ENCODE measurements around the gene SDC3. TPM values are rescaled to one million over a fixed set of nuclear protein-coding genes. Genes with fewer than 3 reads are reported as not detected.

SDC3 gene
- total and polyA plus RNA-seq, 2 of the 8 experiments (the other 6 are each of a cell fraction or from before 2014, with no cell fraction given): 7.0 to 27.0 TPM

DNA sequence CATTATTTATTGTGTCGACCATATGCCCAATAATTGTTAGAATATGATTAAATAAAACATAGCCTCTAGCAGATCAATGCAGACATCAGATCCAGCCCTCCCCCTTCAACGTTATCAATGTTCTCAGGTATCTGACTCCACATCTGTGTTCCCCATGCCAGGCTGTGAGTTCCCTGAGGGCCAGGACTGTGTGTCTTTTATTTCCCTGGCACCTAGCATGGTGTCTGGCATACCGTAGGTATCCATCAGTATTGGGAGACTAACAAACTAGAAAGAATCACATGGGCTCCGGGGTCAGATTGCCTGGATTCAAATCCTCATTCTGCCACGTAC is 48.3 kb downstream of the SDC3 start:
- H3K27ac ChIP-seq (ENCODE audit: low read depth, low read length): no peak overlapping the region
- H3K23me2 ChIP-seq (ENCODE audit: low read depth, low read length): peaks cover 1% of the 10 kb centered on the region; the same call in 1 of the 2 replicates
- no peaks in the 10 kb centered on the region for H3K27me3 ChIP-seq (replicated peaks in 1 of 4; ENCODE audit: control insufficient read depth in 3 of 4, extremely low read depth in 1 of 4, insufficient read depth in 3 of 4, low read length in 3 of 4)
- H2BK20ac ChIP-seq (ENCODE audit: low read length): no peak overlapping the region
- no peaks in the 10 kb centered on the region for H3K36me3 ChIP-seq (ENCODE audit: control insufficient read depth in 2 of 4, insufficient read depth in 4 of 4, low read length in 3 of 4)
- ChIA-PET POLR2A (ENCODE audit: partially characterized antibody) (no interaction called here), CTCF (ENCODE audit: partially characterized antibody) (interaction anchor here (1.4 to 4.7 kb wide), 3 partner anchors 50 to 69 kb away, joined by 5 to 22 read pairs (median 6); no protein-coding TSS in a partner anchor)
- H3K23ac ChIP-seq (ENCODE audit: insufficient read length): no peak overlapping the region
- no peaks in the 10 kb centered on the region for H3K9me3 ChIP-seq (ENCODE audit: insufficient read depth in 2 of 2, low read depth in 1 of 2, low read length in 1 of 2)
- H3K4ac ChIP-seq (replicated peaks; ENCODE audit: insufficient read length, low read depth, low read length): no peak overlapping the region
- H3K4me3 ChIP-seq (ENCODE audit: extremely low read depth in 1 of 4, insufficient read depth in 2 of 4, low read depth in 3 of 4, low read length in 4 of 4): no peak overlapping the region
- no peak overlapping the region for H2AFZ ChIP-seq (ENCODE audit: low read length)
- no peak overlapping the region for H3K18ac ChIP-seq (ENCODE audit: extremely low read depth, low read length)
- no peaks in the 10 kb centered on the region for H4K20me1 ChIP-seq (replicated peaks in 1 of 2; ENCODE audit: control insufficient read depth in 1 of 2, insufficient read depth in 2 of 2, low read length in 2 of 2)
- FAIRE-seq (no peak), DNase-seq (ENCODE audit: low read depth in 1 of 2, low spot score in 2 of 2) (no peak)
- H2BK12ac ChIP-seq (ENCODE audit: low read depth, low read length): no peak overlapping the region
- H4K8ac ChIP-seq (ENCODE audit: extremely low read depth, insufficient read depth, low read length): no peak overlapping the region
- no peak overlapping the region for H2BK15ac ChIP-seq (ENCODE audit: low read length)
- no peaks in the 10 kb centered on the region for H3K79me1 ChIP-seq (ENCODE audit: low read depth, low read length)
- no peak overlapping the region for H2AK5ac ChIP-seq (ENCODE audit: low read depth, low read length)
- WGBS, 2 experiments (ENCODE audit: extremely low coverage in 1 of 2, insufficient coverage in 1 of 2, insufficient read length in 1 of 2, insufficient replicate concordance in 2 of 2, low coverage in 1 of 2, low lambda C conversion rate in 2 of 2, missing lambda C conversion rate in 1 of 2): 89% methylated on average over 5 of the region's 5 CpGs; no CpG with 5 or more reads in 1 of the 2 experiments
- H4K5ac ChIP-seq (ENCODE audit: insufficient read length, low read depth, low read length): no peak overlapping the region
- H3K14ac ChIP-seq (ENCODE audit: insufficient read length): no peak overlapping the region
- no peak overlapping the region for H2BK5ac ChIP-seq (ENCODE audit: low read depth, low read length)
- H3K9ac ChIP-seq (replicated peaks in 1 of 4; ENCODE audit: extremely low read depth in 1 of 4, low read depth in 3 of 4, low read length in 3 of 4): no peak overlapping the region
- H3K56ac ChIP-seq (replicated peaks; ENCODE audit: insufficient read length, low read depth, low read length): no peak overlapping the region
- peaks cover 9 to 21% (median 16%) of the 10 kb centered on the region in 4 experiments for H3K4me1 ChIP-seq (replicated peaks in 1 of 4; ENCODE audit: control insufficient read depth in 3 of 4, insufficient read depth in 4 of 4, low read length in 3 of 4)
- H3K4me2 ChIP-seq (ENCODE audit: insufficient read depth in 1 of 2, low read depth in 2 of 2, low read length in 2 of 2): no peak overlapping the region
- no peak overlapping the region for H2BK120ac ChIP-seq (replicated peaks; ENCODE audit: low read depth, low read length)
- H3K79me2 ChIP-seq (ENCODE audit: control insufficient read depth in 1 of 2, insufficient read depth in 2 of 2, low read length in 2 of 2): no peaks in the 10 kb centered on the region
- H4K91ac ChIP-seq (replicated peaks; ENCODE audit: insufficient read length, low read length): no peak overlapping the region
- TF ChIP-seq, protein P1, sequence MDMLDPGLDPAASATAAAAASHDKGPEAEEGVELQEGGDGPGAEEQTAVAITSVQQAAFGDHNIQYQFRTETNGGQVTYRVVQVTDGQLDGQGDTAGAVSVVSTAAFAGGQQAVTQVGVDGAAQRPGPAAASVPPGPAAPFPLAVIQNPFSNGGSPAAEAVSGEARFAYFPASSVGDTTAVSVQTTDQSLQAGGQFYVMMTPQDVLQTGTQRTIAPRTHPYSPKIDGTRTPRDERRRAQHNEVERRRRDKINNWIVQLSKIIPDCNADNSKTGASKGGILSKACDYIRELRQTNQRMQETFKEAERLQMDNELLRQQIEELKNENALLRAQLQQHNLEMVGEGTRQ (IDR thresholded peaks at IDR 0.05; ENCODE audit: low read length): no peak
- TF ChIP-seq GABPA (IDR thresholded peaks at IDR 0.05; ENCODE audit: borderline replicate concordance, insufficient read depth, low read length) (no peak), TAF1 (IDR thresholded peaks at IDR 0.05; ENCODE audit: low read depth, low read length) (no peak), SIX5 (IDR thresholded peaks at IDR 0.05; ENCODE audit: low read depth, low read length) (no peak), TAF7 (optimal IDR thresholded peaks at IDR 0.05; ENCODE audit: borderline replicate concordance, low read depth, low read length) (no peak), FOSL1 (IDR thresholded peaks at IDR 0.05; ENCODE audit: insufficient read depth, low read depth, low read length) (no peak), RBBP5 (IDR thresholded peaks at IDR 0.05; ENCODE audit: borderline replicate concordance, low read depth, low read length) (no peak), NANOG (IDR thresholded peaks at IDR 0.05; ENCODE audit: insufficient read depth, low read depth, low read length, poor library complexity, severe bottlenecking) (no peak), SP4 (IDR thresholded peaks at IDR 0.05; ENCODE audit: low read length) (no peak), MAFK (IDR thresholded peaks at IDR 0.05; ENCODE audit: low read depth, low read length) (no peak), SAP30 (IDR thresholded peaks at IDR 0.05; ENCODE audit: insufficient read depth, insufficient replicate concordance, low read length) (no peak), ZNF274 (IDR thresholded peaks at IDR 0.05; ENCODE audit: borderline replicate concordance, extremely low read depth, low read length) (no peak)
- TF ChIP-seq, protein P2, sequence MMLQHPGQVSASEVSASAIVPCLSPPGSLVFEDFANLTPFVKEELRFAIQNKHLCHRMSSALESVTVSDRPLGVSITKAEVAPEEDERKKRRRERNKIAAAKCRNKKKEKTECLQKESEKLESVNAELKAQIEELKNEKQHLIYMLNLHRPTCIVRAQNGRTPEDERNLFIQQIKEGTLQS (IDR thresholded peaks at IDR 0.05; ENCODE audit: insufficient read depth, low read depth, low read length): no peak
